HG02588 (cell line): Measurements from ENCODE around the gene CSMD2.
"Not testable (repeated sequence)": the region's sequence is repeated elsewhere in the genome, so short reads cannot be mapped to it uniquely, and the experiment has no call there.

Source experiments
- ATAC-seq: cut with Tn5 transposase; IDR thresholded peaks from one replicate; pipeline ENCODE4 v1.9.1; 2021; ENCODE audit warnings: mild to moderate bottlenecking, moderate library complexity; ENCODE audit not compliant: unreplicated experiment

The CSMD2 gene

GRCh38 chr1:34164771-34165391 lies at the start of gene CSMD2:
CSMD2 (minus strand) TSS chr1:34165230; CDS start chr1:34165097, 133 bp downstream.
- ATAC-seq, result no peak

GRCh38 chr1:34213956-34214355 lies 48.9 kb upstream of the CSMD2 start:
- ATAC-seq, result no peak

- ATAC-seq, result no peak
Observed at GRCh38 chr1:34212673-34213072, 47.6 kb upstream of the CSMD2 start.

GRCh38 chr1:34199927-34200326 lies 34.9 kb upstream of the CSMD2 start:
- no peak for ATAC-seq

- no peak for ATAC-seq
Observed at GRCh38 chr1:34192621-34193020, 27.6 kb upstream of the CSMD2 start.

GRCh38 chr1:34190692-34191091 lies 25.7 kb upstream of the CSMD2 start:
- ATAC-seq, result no peak

- ATAC-seq, result no peak
Observed at GRCh38 chr1:34188985-34189384, 24.0 kb upstream of the CSMD2 start.

GRCh38 chr1:34188418-34188817 lies 23.4 kb upstream of the CSMD2 start:
- no peak for ATAC-seq

- ATAC-seq, result no peak
Observed at GRCh38 chr1:34186741-34187494, 21.9 kb upstream of the CSMD2 start.

GRCh38 chr1:34183381-34183780 lies 18.4 kb upstream of the CSMD2 start:
- not testable (repeated sequence) for ATAC-seq

GRCh38 chr1:34178072-34178471 lies 13.0 kb upstream of the CSMD2 start:
- ATAC-seq, result no peak

- no peak for ATAC-seq
Observed at GRCh38 chr1:34176830-34177603, 12.0 kb upstream of the CSMD2 start, which contains the start of gene C1orf94. C1orf94 (plus strand) TSS chr1:34176907; CDS start chr1:34177790, 883 bp downstream.

GRCh38 chr1:34175744-34176143 lies 10.7 kb upstream of the CSMD2 start:
- ATAC-seq, result no peak

GRCh38 chr1:34167389-34167788 lies 2.4 kb upstream of the CSMD2 start:
- ATAC-seq, result no peak

- ATAC-seq, result no peak
Observed at GRCh38 chr1:34166625-34167361, 1.8 kb upstream of the CSMD2 start.

- no peak for ATAC-seq
Observed at GRCh38 chr1:34166191-34166624, 1.2 kb upstream of the CSMD2 start.

GRCh38 chr1:34165422-34165921 lies 442 bp upstream of the CSMD2 start:
- no peak for ATAC-seq

GRCh38 chr1:34163792-34164731 lies 968 bp downstream of the CSMD2 start:
- no peak for ATAC-seq
